GM06990 (cell line): ENCODE data around the gene COL27A1.

Experiments
- DNase-seq: peaks from one replicate; pipeline ENCODE4 v3.0.0-alpha.2; 2011; ENCODE audit not compliant: insufficient read length; ENCODE audit errors: extremely low read depth
- H3K27me3 ChIP-seq: replicated peaks from 2 replicates; pipeline ENCODE4 v1.6.0; 2011; ENCODE audit warnings: low read length; ENCODE audit not compliant: control insufficient read depth, insufficient read depth
- H3K36me3 ChIP-seq: 2 replicates; pipeline ENCODE4 v1.5.1; 2011; ENCODE audit warnings: low read length; ENCODE audit not compliant: control insufficient read depth, insufficient read depth
- H3K4me3 ChIP-seq: replicated peaks from 2 replicates; pipeline ENCODE4 v1.5.1; 2011; ENCODE audit warnings: low read depth, mild to moderate bottlenecking, control low read depth, low read length
- TF ChIP-seq, protein P1 (sequence below): IDR thresholded peaks from 2 replicates; pipeline ENCODE4 v1.5.1; 2011; ENCODE audit warnings: low read length, control low read depth, mild to moderate bottlenecking, inconsistent platforms; ENCODE audit not compliant: insufficient read depth, poor library complexity, severe bottlenecking

Gene COL27A1

DNA sequence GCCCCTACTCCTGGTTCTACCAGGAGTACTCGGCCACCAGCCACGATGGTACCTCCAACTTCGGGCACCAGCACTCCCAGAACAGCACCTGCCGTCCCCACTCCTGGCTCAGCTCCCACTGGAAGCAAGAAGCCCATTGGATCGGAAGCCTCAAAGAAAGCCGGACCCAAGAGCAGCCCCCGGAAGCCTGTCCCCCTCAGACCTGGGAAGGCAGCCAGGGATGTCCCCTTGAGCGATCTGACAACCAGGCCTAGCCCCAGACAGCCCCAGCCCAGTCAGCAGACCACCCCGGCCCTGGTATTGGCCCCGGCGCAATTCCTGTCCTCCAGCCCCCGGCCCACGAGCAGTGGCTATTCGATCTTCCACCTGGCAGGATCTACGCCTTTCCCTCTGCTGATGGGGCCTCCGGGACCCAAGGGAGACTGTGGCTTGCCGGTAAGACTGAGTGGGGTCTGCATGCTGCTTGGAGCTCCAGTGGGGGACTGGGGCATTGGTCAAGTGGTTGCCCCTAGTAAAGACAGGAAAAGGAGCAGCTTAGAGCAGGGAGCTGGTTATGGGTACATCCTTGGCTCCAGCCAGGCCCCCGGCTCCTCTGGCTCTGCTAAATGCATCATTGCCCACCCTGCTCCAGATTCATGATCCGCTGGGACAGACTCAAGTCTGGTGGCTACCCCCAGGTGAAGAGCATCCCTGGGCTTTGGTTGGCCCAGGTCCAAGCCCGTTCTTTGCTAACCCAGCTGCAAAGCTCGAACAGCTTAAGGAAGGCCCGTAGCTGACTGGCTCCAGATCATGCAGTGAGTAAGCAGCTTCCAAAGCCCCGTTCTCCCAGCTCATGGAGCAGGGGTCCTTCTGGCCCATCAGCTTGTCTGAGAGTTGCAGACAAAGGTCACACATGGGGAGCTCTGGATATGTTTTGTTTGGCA lies 14.0 kb downstream of the COL27A1 start:
- H3K4me3 ChIP-seq, result no peak overlapping the region
- no peak for DNase-seq

DNA sequence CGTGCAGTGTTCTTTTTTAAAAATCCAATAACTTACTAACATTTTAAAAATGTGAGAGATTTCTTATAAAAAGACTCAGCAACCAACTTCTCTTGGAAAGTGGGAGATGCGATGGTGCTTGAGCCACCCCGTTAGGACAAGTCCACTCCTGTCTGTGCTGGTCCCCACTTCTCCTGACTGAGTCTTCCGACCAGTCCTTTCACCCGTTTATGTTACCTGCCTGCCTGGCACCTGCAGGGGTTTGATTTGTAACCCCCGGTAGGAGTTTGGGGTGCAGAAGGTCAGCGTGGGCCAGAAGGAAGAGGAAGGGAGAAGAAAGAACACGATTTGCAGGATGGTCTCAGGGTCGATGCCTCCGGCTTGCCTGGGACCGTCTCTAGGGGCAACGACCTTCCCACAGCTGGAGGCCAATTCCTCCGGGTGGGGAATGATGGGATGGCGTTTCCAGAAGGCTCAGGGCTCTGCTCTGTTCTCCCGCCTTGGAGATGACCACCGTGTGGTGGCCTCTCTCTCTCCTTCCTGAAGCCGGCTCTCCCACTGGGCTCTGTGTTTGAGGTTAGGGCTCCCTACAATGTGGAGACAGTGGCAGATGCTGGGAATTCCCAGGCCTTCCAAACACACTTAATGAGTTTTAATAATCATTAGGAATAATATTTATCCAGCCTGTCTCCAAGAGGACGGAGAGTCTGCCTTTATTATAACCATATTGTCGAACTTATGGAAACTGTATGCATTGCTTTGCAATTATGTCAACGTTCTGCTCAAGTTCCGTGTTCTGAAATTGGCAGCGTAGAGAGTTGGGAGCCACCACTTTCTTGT lies 14.8 kb downstream of the COL27A1 start:
- Histone ChIP-seq H3K36me3 (no peaks in the 10 kb centered on the region), H3K4me3 (no peak overlapping the region), H3K27me3 (no peaks in the 10 kb centered on the region)
- TF ChIP-seq, protein P1, sequence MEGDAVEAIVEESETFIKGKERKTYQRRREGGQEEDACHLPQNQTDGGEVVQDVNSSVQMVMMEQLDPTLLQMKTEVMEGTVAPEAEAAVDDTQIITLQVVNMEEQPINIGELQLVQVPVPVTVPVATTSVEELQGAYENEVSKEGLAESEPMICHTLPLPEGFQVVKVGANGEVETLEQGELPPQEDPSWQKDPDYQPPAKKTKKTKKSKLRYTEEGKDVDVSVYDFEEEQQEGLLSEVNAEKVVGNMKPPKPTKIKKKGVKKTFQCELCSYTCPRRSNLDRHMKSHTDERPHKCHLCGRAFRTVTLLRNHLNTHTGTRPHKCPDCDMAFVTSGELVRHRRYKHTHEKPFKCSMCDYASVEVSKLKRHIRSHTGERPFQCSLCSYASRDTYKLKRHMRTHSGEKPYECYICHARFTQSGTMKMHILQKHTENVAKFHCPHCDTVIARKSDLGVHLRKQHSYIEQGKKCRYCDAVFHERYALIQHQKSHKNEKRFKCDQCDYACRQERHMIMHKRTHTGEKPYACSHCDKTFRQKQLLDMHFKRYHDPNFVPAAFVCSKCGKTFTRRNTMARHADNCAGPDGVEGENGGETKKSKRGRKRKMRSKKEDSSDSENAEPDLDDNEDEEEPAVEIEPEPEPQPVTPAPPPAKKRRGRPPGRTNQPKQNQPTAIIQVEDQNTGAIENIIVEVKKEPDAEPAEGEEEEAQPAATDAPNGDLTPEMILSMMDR, result no peak
- DNase-seq, result no peak

More for the DNA sequence above, 14.0 kb downstream of the COL27A1 start:
- H3K27me3 ChIP-seq, result no peaks in the 10 kb centered on the region; the same call in none of the 2 replicates
- TF ChIP-seq, protein P1, result no peak
- no peaks in the 10 kb centered on the region for H3K36me3 ChIP-seq

DNA sequence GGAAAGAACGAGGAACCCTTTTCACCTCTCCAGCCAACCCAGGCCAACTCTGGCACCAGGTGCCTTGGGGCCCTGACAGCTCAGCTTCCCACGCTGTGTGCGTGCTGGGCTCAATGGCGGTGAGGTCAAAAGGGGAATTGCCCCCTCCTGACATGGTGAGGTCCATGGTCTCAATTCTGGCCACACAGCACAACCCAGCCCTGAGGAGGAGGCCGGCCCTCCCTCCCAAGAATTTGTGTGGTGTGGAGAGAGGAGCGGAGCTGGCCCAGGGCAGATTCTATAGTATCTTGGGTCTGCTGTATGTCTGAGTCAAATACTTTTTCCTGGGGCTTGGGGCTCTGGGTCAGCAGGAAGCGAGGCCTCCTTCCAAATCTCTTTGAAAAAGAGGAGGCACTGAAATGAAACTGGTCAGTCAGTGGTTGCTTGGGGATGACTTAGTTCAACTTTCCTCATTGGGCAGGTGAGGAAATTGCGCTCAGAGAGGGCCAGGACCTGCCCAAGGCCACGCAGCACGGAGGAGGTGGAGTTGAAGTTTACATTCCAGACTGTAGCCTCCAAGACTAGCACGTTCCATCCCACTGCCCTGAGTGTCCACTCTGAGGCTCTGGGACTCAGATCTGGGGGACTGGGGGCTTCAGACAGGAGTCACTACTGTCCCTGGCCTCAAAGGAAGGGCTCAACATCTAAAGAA lies 15.6 kb downstream of the COL27A1 start:
- H3K36me3 ChIP-seq, result no peaks in the 10 kb centered on the region
- TF ChIP-seq, protein P1, result no peak
- H3K4me3 ChIP-seq, result no peak overlapping the region
- DNase-seq, result no peak
- no peaks in the 10 kb centered on the region for H3K27me3 ChIP-seq

DNA sequence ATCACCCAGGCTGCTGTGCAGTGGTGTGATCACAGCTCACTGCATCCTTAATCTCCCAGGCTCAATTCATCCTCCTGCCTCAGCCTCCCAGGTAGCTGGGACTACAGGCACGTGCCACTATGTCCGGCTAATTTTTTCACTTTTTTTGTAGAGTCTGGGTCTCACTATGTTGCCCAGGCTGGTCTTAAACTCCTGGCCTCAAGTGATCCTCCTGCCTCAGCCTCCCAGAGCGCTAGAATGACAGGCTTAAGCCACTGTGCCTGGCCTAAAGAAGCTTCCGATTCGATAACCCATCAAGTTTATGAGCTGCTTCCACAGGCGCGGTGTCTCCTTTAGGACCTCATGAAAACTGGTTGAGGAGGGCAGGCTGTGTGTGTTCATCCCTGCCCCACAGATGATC lies 16.2 kb downstream of the COL27A1 start:
- no peaks in the 10 kb centered on the region for H3K36me3 ChIP-seq
- DNase-seq, result no peak
- TF ChIP-seq, protein P1, result no peak
- H3K4me3 ChIP-seq, result no peak overlapping the region
- no peaks in the 10 kb centered on the region for H3K27me3 ChIP-seq

DNA sequence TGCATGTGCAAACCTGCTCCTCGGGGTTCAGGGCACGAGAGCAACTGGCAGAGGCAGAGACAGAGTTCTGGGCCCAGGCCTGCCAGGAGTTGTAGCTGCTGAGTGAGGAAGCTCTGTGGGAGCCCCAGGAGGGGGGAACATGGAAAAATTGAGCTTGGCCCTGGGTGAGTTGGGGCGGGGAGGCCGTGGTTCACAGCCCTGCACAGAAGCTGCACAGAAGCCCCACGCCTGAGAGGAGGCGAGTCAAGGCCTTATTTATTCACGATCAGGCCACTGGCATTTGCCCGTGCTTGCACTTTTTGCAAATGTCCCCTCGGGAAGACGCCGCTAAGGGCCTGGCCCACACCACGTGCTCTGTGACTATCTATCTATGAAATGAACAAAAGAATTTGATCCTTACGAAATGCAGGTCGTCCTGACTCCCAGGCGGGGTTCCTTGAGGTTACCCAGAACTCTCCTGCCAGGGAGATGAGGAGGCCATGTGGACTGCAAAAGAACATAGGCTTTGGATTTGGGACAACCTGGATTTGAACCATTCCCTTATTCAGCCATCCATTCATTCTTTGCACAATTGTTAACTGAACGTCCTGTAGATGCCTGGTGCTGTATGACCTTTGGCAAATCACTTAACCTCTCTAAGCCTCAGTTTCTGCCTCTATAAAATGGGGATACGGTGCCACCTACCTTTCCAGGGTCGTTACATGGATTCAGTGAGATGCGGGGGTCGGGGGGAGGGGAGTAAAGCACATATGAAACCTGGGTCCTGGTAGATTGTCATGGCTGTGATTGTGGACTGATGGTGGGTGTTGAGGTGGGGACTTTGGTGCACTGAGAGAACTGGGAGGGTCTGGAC lies 17.9 kb downstream of the COL27A1 start:
- TF ChIP-seq, protein P1, result no peak
- Histone ChIP-seq H3K27me3 (no peaks in the 10 kb centered on the region; the same call in none of the 2 replicates), H3K4me3 (no peak overlapping the region), H3K36me3 (no peaks in the 10 kb centered on the region)
- DNase-seq, result no peak
